Activated T-cell treated with anti-CD3 and anti-CD28 coated beads, Interleukin-2, amount 50 U/mL, for 72 hours (primary cell): ENCODE results near the gene MEX3B. TPM values are rescaled to one million over a fixed set of nuclear protein-coding genes. Genes with fewer than 3 reads are reported as not detected.
A peak's percentile ranks its signal among the peaks of the same experiment; 100 is the strongest.
"Not testable (repeated sequence)": the region's sequence is repeated elsewhere in the genome, so short reads cannot be mapped to it uniquely, and the experiment has no call there.

ENCODE experiments used
- ATAC-seq, 2 donors: fragments of 150-1000 bp; cut with Tn5 transposase; replicated peaks in 1 of 2; 2 replicates each; pipeline ENCODE4 v1.10.0; 2021; ENCODE audit warnings: moderate library complexity in 2 of 2, mild to moderate bottlenecking in 1 of 2
- DNase-seq, 2 donors: peaks; one replicate each; pipeline ENCODE4 v3.0.0; 2021 to 2022; ENCODE audit warnings: mixed read lengths in 1 of 2
- H3K27ac Mint-ChIP-seq: one replicate; pipeline ENCODE4 v1.8.0; 2022; ENCODE audit warnings: mild to moderate bottlenecking, moderate library complexity, mixed read lengths
- H3K27me3 Mint-ChIP-seq: one replicate; pipeline ENCODE4 v1.8.0; 2022; ENCODE audit warnings: low read depth, mixed read lengths
- H3K36me3 Mint-ChIP-seq, 2 donors: one replicate each; pipeline ENCODE4 v1.8.0; 2022; ENCODE audit warnings: mixed read lengths in 2 of 2, mild to moderate bottlenecking in 1 of 2; ENCODE audit not compliant: insufficient read depth in 2 of 2
- H3K4me1 Mint-ChIP-seq: one replicate; pipeline ENCODE4 v1.8.0; 2022; ENCODE audit warnings: low read depth, mixed read lengths
- H3K4me3 Mint-ChIP-seq, 2 donors: one replicate each; pipeline ENCODE4 v1.8.0; 2022; ENCODE audit warnings: mild to moderate bottlenecking in 2 of 2, mixed read lengths in 2 of 2, moderate library complexity in 2 of 2
- H3K9me3 Mint-ChIP-seq, 2 donors: one replicate each; pipeline ENCODE4 v1.8.0; 2022; ENCODE audit warnings: mixed read lengths in 2 of 2
- total RNA-seq, 2 donors: library from RNA; stranded (reverse); gene quantifications; one replicate each; pipeline ENCODE4 v1.2.3, GENCODE V29; 2022

The MEX3B gene
- total RNA-seq, 2 donors from 2014 or later: 0.72 to 1.4 TPM

DNA sequence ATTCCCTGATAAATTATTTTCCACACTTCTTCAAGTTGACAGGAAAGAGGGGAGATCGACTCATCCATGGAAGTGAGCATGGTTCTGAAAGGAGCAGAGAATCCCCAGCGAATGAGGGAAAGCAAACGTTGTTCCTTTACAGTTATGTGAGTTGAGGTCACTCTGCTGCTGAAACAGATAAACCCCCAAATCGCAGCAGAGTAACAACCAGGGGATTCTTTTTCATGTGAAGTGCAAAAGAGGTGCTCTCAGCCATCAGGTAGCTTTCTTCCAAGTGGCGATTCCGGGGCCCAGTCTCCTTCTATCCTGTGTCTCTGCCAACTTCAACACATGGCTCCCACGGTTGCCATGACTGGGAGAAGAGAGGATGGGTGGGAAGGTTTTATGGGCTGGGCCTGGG lies 28.2 kb downstream of the MEX3B start:
- DNase-seq: no peak
- Mint-ChIP-seq H3K36me3 (no peaks in the 10 kb centered on the region), H3K27ac (no peak overlapping the region), H3K27me3 (peaks cover 20% of the 10 kb centered on the region), H3K4me3 (no peak overlapping the region), H3K4me1 (peaks cover 5% of the 10 kb centered on the region), H3K9me3 (no peaks in the 10 kb centered on the region)
- no peak for ATAC-seq

DNA sequence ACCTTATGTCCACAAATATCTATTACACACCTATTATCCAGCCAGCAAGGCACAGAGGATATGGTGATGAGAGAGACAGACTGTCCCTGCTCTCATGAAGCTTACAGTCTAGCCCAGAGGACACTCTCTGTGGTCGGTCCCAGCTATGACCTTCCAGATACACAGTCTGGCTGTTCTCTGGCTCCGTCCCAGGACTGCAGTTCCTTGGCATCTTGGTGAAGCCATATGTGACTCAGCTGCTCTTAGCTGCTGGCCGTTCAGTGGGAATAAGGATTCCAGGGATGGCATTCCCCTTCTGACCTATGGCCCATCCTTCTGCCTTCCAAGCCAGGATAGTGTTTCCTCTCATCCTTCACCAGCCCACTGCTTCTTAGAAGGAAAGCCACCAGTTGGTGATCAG lies 30.8 kb downstream of the MEX3B start:
- H3K36me3 Mint-ChIP-seq: no peaks in the 10 kb centered on the region
- no peaks in the 10 kb centered on the region for H3K9me3 Mint-ChIP-seq
- DNase-seq (no peak), ATAC-seq (no peak)
- H3K27me3 Mint-ChIP-seq: peaks cover 18% of the 10 kb centered on the region
- H3K4me1 Mint-ChIP-seq: peaks cover 5% of the 10 kb centered on the region
- no peak overlapping the region for H3K4me3 Mint-ChIP-seq
- H3K27ac Mint-ChIP-seq: no peak overlapping the region

DNA sequence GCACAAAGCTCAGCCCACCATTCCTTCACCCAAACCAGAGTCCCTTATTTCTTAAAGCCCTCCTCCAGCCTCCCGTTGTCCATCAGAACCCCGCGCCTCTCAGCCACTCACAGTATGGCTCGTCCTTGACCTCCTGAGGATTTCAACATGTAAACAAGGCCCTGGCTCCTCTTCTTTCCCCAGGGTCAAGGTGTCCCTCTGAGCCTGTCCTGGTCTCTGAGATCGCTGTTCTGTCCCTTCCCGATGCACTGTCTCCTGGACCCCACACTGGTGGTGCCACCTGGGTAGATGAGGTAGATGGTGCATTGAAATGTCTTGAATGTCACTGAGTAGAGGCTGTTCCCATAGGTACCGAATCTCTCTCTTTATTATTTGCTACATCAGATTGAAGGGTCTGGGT lies 32.9 kb downstream of the MEX3B start:
- no peak for ATAC-seq
- Mint-ChIP-seq H3K4me1 (no peaks in the 10 kb centered on the region), H3K9me3 (no peaks in the 10 kb centered on the region), H3K4me3 (no peak overlapping the region), H3K36me3 (no peaks in the 10 kb centered on the region), H3K27ac (no peak overlapping the region), H3K27me3 (peaks cover 18% of the 10 kb centered on the region)
- DNase-seq: no peak

DNA sequence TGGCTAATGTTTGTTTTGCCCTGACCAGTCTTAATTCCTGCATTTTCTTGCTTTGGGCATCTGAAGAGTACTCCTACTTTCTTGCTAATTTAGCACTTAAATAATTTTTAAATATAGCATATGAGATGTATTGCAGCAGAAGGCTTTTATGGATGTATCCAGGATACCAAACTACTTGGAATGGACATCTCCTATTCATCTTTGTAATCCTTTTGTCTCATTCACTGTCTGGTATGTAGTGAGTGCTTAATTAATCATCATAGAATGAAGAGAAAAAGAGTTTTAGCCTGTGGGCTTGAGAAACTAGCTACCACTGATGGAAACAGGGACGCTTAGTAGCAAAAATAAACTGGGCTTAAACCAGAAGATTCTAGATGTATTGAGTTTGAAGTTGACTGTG lies 40.6 kb downstream of the MEX3B start:
- Mint-ChIP-seq H3K36me3 (no peaks in the 10 kb centered on the region), H3K4me1 (no peaks in the 10 kb centered on the region), H3K27me3 (peaks cover 6% of the 10 kb centered on the region), H3K27ac (no peak overlapping the region), H3K9me3 (no peaks in the 10 kb centered on the region), H3K4me3 (no peak overlapping the region)
- DNase-seq: no peak
- ATAC-seq: no peak

DNA sequence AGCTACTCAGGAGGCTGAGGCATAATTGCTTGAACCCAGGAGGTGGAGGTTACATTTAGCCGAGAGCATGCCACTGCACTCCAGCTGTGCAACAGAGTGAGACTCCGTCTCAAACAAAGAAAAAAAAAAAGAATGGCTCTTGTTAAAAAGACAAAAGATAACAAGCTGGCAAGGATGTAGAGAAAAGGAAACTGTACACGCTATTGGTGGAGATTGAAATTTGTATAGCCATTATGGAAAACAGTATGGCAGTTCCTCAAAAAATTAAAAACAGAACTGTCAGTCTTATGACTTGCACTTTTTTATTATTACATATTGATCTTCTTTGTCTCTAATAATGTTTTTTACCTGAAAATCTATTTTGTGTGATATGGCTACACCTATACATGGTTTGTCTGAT lies 41.9 kb downstream of the MEX3B start:
- Mint-ChIP-seq H3K4me3 (no peak overlapping the region), H3K27me3 (no peaks in the 10 kb centered on the region), H3K4me1 (no peaks in the 10 kb centered on the region), H3K27ac (no peak overlapping the region), H3K9me3 (no peaks in the 10 kb centered on the region), H3K36me3 (no peaks in the 10 kb centered on the region)
- no peak for DNase-seq
- no peak for ATAC-seq

DNA sequence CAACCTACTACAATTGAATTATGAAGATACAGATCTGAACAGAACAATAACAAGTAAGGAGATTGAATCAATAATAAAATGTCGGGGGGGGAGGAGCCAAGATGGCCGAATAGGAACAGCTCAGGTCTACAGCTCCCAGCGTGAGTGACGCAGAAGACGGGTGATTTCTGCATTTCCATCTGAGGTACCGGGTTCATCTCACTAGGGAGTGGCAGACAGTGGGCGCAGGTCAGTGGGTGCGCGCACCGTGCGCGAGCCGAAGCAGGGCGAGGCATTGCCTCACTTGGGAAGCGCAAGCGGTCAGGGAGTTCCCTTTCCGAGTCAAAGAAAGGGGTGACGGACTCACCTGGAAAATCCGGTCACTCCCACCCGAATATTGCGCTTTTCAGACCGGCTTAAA lies 50.7 kb downstream of the MEX3B start:
- not testable (repeated sequence) for H3K36me3 Mint-ChIP-seq, H3K4me1 Mint-ChIP-seq, H3K27ac Mint-ChIP-seq, DNase-seq, H3K27me3 Mint-ChIP-seq, ATAC-seq, H3K9me3 Mint-ChIP-seq
- peak overlapping the region in 1 of 2 donors; percentile 8 for H3K4me3 Mint-ChIP-seq

DNA sequence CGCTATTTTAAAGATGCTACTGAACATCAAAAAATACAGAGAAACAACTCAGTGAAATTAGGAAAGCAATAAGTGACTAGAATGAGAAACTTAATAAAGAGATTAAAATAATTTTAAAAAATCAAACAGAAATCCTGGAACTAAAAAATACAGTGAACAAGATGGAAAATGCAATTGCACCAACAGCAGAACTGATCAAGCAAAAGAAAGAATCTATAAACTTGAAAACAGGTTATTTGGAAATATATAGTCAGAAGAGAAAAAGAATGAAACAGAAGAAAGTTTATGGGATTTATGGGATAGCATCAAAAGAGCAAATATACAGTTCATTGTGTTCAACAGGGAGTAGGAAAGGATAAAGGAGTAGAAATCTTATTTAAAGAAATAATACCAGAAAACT lies 53.3 kb downstream of the MEX3B start:
- H3K27me3 Mint-ChIP-seq: no peaks in the 10 kb centered on the region
- DNase-seq: no peak
- no peak overlapping the region for H3K27ac Mint-ChIP-seq
- H3K36me3 Mint-ChIP-seq: peaks cover 6 to 7% of the 10 kb centered on the region in 2 donors
- H3K4me3 Mint-ChIP-seq: no peak overlapping the region
- H3K4me1 Mint-ChIP-seq: no peaks in the 10 kb centered on the region
- no peak for ATAC-seq
- H3K9me3 Mint-ChIP-seq: peaks cover 8 to 9% of the 10 kb centered on the region in 2 donors

Other genes starting within 250 kb of the MEX3B start
- gene EFL1, start 216.7 kb upstream of the MEX3B start, total RNA-seq: 10 to 100 TPM; 26.7 to 26.9 TPM
- gene SAXO2, start 216.8 kb upstream of the MEX3B start, total RNA-seq: 1 to 10 TPM; 1.1 to 1.2 TPM